ENCODE measurements around the gene COQ8B. TPM values are rescaled to one million over a fixed set of nuclear protein-coding genes. Genes with fewer than 3 reads are reported as not detected.
"Not testable (repeated sequence)": the region's sequence is repeated elsewhere in the genome, so short reads cannot be mapped to it uniquely, and the experiment has no call there.

COQ8B gene
- polyA plus RNA-seq, 1 experiment = 35.3 TPM

DNA sequence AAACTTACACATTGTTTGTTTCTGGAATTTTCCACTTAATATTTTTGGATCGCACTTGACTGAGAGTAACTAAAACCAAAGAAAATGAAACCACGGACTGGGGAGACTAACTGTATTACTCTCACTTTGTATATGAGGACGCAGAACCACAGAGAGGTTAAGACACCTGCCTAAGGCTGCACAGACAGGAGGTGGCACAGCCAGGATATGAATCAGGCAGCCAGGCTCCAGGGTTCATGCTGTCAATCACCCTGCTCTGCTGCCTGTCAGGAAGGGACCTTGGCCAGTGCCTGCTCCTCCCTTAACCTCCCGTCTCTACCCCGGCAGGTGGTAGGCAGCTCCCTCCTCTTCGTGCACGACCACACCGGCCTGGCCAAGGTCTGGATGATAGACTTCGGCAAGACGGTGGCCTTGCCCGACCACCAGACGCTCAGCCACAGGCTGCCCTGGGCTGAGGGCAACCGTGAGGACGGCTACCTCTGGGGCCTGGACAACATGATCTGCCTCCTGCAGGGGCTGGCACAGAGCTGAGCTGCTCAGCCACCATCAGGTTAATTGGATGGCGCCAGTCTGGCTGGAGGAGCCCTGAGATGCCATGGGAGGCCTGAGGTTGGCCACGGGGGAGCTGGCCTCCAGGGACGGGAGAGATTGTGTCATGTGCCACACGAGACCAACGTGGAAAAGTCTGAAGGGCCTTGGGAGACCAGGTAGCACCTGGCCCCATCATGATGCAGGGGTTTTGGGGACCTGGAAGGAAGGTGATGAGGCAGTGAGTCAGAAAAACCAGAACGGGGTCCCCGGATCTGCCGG is 22.5 kb upstream of the COQ8B start:
- ChIA-PET POLR2A (no interaction called here), CTCF (interaction anchor here (0.5 to 1.2 kb wide), 3 partner anchors 68 to 571 kb away, joined by 3 read pairs; no protein-coding TSS in a partner anchor)
- Histone ChIP-seq H3K27me3 (ENCODE audit: control insufficient read depth, insufficient read depth, low read length) (no peaks in the 10 kb centered on the region), H3K36me3 (ENCODE audit: control insufficient read depth, insufficient read depth, low read length) (peaks cover 29% of the 10 kb centered on the region), H3K4me3 (ENCODE audit: low read depth, low read length) (no peak overlapping the region)
- no peak for TF ChIP-seq CTCF (IDR thresholded peaks at IDR 0.05; ENCODE audit: insufficient read depth, low read depth, low read length)
- DNase-seq (ENCODE audit: low read depth) = no peak

DNA sequence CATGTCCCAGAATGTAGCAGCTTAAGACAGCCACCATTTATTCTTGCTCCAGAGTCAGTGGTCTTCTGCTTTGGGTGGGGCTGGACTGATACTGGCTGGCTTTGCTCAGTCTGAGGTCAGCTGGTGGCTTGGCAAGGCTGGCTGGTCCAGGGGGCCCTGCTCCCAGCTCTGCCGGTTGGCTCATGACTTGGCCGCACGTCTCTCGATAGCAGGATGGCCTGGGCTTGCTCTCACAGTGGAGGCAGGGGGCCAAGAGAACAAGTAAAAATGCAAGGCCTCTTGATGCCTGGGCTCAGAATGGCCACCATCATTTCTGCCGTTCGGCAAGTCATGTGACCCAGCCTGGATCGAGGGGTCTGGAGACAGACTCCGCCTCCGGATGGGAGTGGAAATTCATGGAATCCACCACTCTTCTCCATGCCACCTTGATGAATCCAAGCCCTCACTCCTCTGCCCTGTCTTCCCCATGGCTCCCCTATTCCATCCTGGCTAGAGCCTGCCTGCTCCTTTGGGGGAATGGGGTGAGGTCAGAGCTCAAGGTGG is 20.5 kb upstream of the COQ8B start:
- CTCF ChIA-PET = no interaction called here
- H3K36me3 ChIP-seq (ENCODE audit: control insufficient read depth, insufficient read depth, low read length) = peaks cover 35% of the 10 kb centered on the region
- no peak for TF ChIP-seq CTCF (IDR thresholded peaks at IDR 0.05; ENCODE audit: insufficient read depth, low read depth, low read length)

GRCh38 chr19:40736661-40737060 is 20.0 kb upstream of the COQ8B start:
- POLR2A ChIA-PET = no interaction called here
- H3K36me3 ChIP-seq (ENCODE audit: control insufficient read depth, insufficient read depth, low read length) = peaks cover 35% of the 10 kb centered on the region
- CTCF ChIA-PET = no interaction called here
- H3K27me3 ChIP-seq (ENCODE audit: control insufficient read depth, insufficient read depth, low read length) = no peaks in the 10 kb centered on the region
- H3K4me3 ChIP-seq (ENCODE audit: low read depth, low read length) = no peak overlapping the region
- TF ChIP-seq CTCF (IDR thresholded peaks at IDR 0.05; ENCODE audit: insufficient read depth, low read depth, low read length) = no peak
- no peak for DNase-seq (ENCODE audit: low read depth)

More for the DNA sequence above, 20.5 kb upstream of the COQ8B start:
- Histone ChIP-seq H3K4me3 (ENCODE audit: low read depth, low read length) (no peak overlapping the region), H3K27me3 (ENCODE audit: control insufficient read depth, insufficient read depth, low read length) (no peaks in the 10 kb centered on the region)
- DNase-seq (ENCODE audit: low read depth) = no peak
- POLR2A ChIA-PET = no interaction called here

DNA sequence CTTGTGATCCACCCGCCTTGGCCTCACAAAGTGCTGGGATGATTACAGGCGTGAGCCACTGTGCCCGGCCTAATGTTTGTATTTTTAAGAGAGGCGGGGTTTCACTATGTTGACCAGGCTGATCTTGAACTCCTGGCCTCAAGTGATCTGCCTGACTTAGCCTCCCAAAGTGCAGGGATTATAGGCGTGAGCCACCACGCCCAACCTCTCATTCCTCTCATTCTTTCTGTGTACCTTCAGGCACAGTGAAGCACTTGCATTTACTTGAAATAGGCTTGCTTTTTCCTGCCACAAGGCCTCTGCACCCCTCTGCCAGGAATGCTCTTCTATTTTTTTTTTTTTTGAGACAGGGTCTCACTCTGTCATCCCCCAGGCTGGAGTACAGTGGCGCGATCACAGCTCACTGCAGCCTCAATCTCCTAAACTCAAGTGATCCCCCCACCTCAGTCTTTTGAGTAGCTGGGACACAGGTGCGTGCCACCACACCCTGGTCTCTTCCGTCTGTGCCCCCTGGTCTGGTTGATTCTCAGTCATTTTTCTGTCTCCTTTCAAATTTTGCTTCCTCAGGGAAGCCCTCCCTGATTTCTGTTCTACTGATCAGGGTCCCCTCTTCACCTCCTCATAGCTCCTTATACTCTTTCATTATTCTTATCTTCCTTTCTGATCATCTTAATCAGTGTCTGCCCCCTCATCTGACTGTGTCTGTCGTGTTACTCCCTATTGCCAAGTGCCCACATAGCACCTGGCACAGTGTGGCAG is 18.5 kb upstream of the COQ8B start:
- H3K27me3 ChIP-seq (ENCODE audit: control insufficient read depth, insufficient read depth, low read length) = no peaks in the 10 kb centered on the region
- no peak for DNase-seq (ENCODE audit: low read depth)
- H3K4me3 ChIP-seq (ENCODE audit: low read depth, low read length) = no peak overlapping the region
- TF ChIP-seq CTCF (IDR thresholded peaks at IDR 0.05; ENCODE audit: insufficient read depth, low read depth, low read length) = no peak
- ChIA-PET CTCF (interaction anchor here (1.2 kb wide), 1 partner anchor 72 kb away, joined by 3 read pairs; no protein-coding TSS in a partner anchor), POLR2A (no interaction called here)
- H3K36me3 ChIP-seq (ENCODE audit: control insufficient read depth, insufficient read depth, low read length) = peaks cover 41% of the 10 kb centered on the region

- POLR2A ChIA-PET = no interaction called here
- Histone ChIP-seq H3K27me3 (ENCODE audit: control insufficient read depth, insufficient read depth, low read length) (no peaks in the 10 kb centered on the region), H3K4me3 (ENCODE audit: low read depth, low read length) (no peak overlapping the region), H3K36me3 (ENCODE audit: control insufficient read depth, insufficient read depth, low read length) (peaks cover 39% of the 10 kb centered on the region)
- DNase-seq (ENCODE audit: low read depth) = no peak
- TF ChIP-seq CTCF (IDR thresholded peaks at IDR 0.05; ENCODE audit: insufficient read depth, low read depth, low read length) = no peak
- CTCF ChIA-PET = interaction anchor here (2.4 kb wide), 1 partner anchor 11 kb away, joined by 7 read pairs; no protein-coding TSS in a partner anchor
These were observed 16.5 kb upstream of the COQ8B start for GRCh38 chr19:40733149-40733548.

DNA sequence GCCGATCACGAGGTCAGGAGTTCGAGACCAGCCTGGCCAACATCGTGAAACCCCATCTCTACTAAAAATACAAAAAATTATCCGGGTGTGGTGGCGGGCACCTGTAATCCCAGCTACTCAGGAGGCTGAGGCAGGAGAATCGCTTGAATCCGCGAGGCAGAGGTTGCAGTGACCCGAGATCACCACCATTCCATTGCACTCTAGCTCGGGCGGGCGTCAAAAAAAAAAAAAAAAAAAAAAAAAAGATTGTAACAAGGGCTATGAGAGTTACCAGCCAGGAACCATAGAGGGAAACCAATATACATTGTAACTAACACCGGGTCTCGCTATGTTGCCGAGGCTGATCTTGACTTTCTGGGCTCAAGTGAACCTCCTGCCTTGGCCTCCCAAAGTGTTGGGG is 15.6 kb upstream of the COQ8B start:
- POLR2A ChIA-PET; DNase-seq (ENCODE audit: low read depth); H3K27me3 ChIP-seq (ENCODE audit: control insufficient read depth, insufficient read depth, low read length); H3K4me3 ChIP-seq (ENCODE audit: low read depth, low read length): not testable (repeated sequence)
- peaks cover 41% of the 10 kb centered on the region for H3K36me3 ChIP-seq (ENCODE audit: control insufficient read depth, insufficient read depth, low read length)
- CTCF ChIA-PET = interaction anchor here (2.4 kb wide), 1 partner anchor 12 kb away, joined by 7 read pairs; no protein-coding TSS in a partner anchor

DNA sequence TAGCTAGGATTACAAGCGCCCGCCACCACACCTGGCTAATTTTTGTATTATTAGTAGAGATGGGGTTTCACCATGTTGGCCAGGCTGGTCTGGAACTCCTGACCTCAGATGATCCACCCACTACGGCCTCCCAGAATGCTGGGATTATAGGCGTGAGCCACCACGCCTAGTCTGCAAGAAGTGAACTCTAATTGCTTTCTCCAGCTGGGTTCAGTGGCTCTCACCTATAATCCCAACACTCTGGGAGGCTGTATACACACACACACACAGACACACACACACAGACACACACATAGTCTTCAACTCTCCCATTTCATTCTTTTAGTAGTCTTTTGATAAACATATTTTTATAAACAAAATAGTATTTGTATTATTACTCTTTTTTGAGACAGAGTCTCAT is 13.4 kb upstream of the COQ8B start:
- peaks cover 33% of the 10 kb centered on the region for H3K36me3 ChIP-seq (ENCODE audit: control insufficient read depth, insufficient read depth, low read length)
- DNase-seq (ENCODE audit: low read depth); H3K27me3 ChIP-seq (ENCODE audit: control insufficient read depth, insufficient read depth, low read length); H3K4me3 ChIP-seq (ENCODE audit: low read depth, low read length); POLR2A ChIA-PET: not testable (repeated sequence)
- CTCF ChIA-PET = interaction anchor here (0.9 to 1.8 kb wide), 3 partner anchors 13 to 95 kb away, joined by 3 to 4 read pairs (median 4); no protein-coding TSS in a partner anchor

Measured in BJ (cell line).